Dendritic cell treated with granulocyte-macrophage colony-stimulating factor and Interleukin-4, amounts not matched to agents 40 ng/mL and 50 ng/mL, for 4 days (primary cell): Measurements from ENCODE around the gene UNC5C.

ENCODE experiments used
- H3K27ac Mint-ChIP-seq: one replicate; pipeline ENCODE4 v1.8.0; 2022; ENCODE audit warnings: mild to moderate bottlenecking, mixed read lengths
- H3K27me3 Mint-ChIP-seq: one replicate; pipeline ENCODE4 v1.8.0; 2022; ENCODE audit warnings: mild to moderate bottlenecking, mixed read lengths
- H3K36me3 Mint-ChIP-seq: one replicate; pipeline ENCODE4 v1.8.0; 2022; ENCODE audit warnings: low read depth, mixed read lengths
- H3K4me1 Mint-ChIP-seq: one replicate; pipeline ENCODE4 v1.8.0; 2022; ENCODE audit warnings: low read depth, mixed read lengths
- H3K4me3 Mint-ChIP-seq: one replicate; pipeline ENCODE4 v1.8.0; 2022; ENCODE audit warnings: mild to moderate bottlenecking, moderate library complexity, mixed read lengths
- H3K9me3 Mint-ChIP-seq: one replicate; pipeline ENCODE4 v1.8.0; 2022; ENCODE audit warnings: mixed read lengths
- intact Hi-C: fragments of 100-400 bp; cut with micrococcal nuclease; formaldehyde crosslinking; loops from one replicate; pipeline ENCODE4 v1.15.0; 2022

UNC5C gene

DNA sequence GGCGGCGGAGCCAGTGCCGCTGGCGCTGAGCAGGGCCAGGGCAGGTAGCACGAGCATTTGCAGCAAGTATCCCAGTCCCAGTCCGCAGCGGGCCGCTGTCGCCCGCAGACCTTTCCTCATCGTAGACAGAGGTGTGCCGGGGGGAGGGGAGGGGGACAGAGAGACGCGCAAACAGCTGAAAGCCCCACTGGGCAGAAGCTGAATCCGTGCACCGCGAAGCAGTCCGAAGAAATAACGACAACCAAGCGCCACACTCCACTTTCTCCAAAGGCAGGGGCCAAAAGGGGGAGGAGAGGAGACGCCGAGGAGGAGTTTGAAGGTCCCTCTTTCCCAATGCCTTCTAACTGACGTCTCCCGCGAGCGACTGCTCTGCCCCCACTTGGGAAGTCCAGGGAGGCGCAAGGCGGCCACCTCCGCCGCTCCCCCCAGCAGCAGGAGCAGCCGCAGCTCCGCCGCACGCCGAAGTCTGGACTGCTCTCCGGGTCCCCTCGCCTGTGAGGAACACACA, at the start of gene UNC5C:
TSS of gene UNC5C (minus strand) at position 236 of the 508 bp plus-strand sequence.
- Mint-ChIP-seq H3K4me1 (peaks cover 29% of the 10 kb centered on the region), H3K4me3 (peak within 1 kb of the TSS; percentile 70), H3K9me3 (no peaks in the 10 kb centered on the region), H3K36me3 (no peaks in the 10 kb centered on the region), H3K27me3 (peaks cover 52% of the 10 kb centered on the region), H3K27ac (no peak within 1 kb of the TSS)
- intact Hi-C loops, result no loop called here

DNA sequence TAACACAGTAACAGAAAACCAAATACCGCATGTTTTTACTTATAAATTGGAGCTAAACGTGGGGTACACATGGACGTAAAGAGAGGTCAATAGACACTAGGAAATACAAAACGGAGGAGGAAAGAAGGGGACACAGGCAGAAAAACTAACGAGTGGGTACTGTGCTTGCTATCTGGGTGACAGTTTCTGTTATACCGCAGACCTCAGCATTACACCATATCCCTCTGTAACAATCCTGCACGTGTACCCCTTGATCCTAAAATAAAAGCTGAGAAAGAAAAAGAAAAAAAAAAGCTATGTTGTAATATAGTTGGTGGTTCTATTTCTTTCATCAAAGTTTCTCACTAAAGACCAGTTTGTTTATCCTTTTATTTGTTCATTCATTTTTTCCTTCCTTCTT, 47.9 kb upstream of the UNC5C start:
- H3K36me3 Mint-ChIP-seq, result no peaks in the 10 kb centered on the region
- H3K27ac Mint-ChIP-seq, result no peak overlapping the region
- H3K4me3 Mint-ChIP-seq, result no peak overlapping the region
- H3K9me3 Mint-ChIP-seq, result no peaks in the 10 kb centered on the region
- intact Hi-C loops, result no loop called here
- H3K4me1 Mint-ChIP-seq, result peaks cover 8% of the 10 kb centered on the region
- H3K27me3 Mint-ChIP-seq, result no peaks in the 10 kb centered on the region

DNA sequence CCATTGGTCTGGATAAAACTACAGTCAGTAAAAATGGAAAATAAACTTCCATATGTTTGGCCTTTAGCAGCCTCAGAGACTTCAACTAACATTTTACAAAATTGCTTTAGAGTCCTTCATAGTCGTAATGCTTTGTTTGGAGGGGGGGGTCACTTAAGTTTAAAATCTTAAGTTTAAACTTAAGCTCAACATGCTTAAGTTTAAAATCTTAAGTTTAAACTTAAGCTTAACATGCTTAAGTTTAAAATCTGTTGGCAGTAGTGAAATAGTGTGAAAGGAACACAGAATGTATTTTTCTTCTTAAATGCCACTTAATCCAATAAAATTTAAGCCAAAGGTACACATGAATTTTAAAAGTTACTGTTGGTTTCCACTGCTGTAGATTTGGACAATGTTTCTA, 45.9 kb upstream of the UNC5C start:
- Mint-ChIP-seq H3K27ac (no peak overlapping the region), H3K27me3 (no peaks in the 10 kb centered on the region), H3K36me3 (no peaks in the 10 kb centered on the region), H3K4me1 (no peaks in the 10 kb centered on the region), H3K9me3 (no peaks in the 10 kb centered on the region), H3K4me3 (no peak overlapping the region)
- intact Hi-C loops, result no loop called here

DNA sequence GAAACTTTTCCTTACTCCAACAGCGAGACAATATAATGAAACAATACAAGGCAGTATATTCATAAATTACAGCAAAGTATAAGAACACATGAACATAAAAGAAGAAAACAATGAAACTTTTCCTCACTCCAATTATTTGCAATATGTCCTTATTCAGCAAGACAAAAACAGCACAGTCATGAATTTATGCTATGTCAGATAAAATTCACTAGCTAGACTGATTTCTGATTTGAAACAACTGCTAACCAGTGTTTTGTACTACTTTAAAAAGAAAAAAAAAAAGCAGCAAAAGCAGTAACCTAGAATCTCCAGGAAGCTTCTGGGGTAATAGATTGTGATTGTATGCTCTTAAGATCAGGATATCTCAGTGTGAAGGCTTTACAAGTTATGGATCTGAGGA, 45.2 kb upstream of the UNC5C start:
- Mint-ChIP-seq H3K9me3 (no peaks in the 10 kb centered on the region), H3K4me3 (no peak overlapping the region), H3K27ac (no peak overlapping the region), H3K36me3 (no peaks in the 10 kb centered on the region), H3K27me3 (no peaks in the 10 kb centered on the region), H3K4me1 (no peaks in the 10 kb centered on the region)
- intact Hi-C loops, result no loop called here

DNA sequence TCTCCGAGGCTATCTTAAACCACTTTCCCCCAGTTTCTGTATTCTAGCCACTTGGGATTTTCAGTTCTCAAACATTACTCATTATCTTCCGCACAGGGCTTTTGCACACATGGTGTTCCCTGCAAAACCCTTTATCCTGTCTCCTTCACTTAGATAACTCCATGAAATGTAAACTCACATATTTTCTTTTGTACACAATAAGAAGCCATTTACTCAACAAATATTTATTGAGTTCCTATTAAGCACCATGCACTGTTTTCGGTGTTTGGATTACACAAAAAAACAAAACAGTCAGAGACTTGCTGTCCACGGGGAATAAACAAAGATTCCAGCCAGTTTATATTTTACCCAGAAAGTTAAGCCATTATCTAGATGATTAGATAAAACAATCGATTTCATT, 42.5 kb upstream of the UNC5C start:
- Mint-ChIP-seq H3K27ac (no peak overlapping the region), H3K36me3 (no peaks in the 10 kb centered on the region), H3K27me3 (no peaks in the 10 kb centered on the region), H3K4me3 (no peak overlapping the region), H3K4me1 (no peaks in the 10 kb centered on the region), H3K9me3 (no peaks in the 10 kb centered on the region)
- intact Hi-C loops, result no loop called here

DNA sequence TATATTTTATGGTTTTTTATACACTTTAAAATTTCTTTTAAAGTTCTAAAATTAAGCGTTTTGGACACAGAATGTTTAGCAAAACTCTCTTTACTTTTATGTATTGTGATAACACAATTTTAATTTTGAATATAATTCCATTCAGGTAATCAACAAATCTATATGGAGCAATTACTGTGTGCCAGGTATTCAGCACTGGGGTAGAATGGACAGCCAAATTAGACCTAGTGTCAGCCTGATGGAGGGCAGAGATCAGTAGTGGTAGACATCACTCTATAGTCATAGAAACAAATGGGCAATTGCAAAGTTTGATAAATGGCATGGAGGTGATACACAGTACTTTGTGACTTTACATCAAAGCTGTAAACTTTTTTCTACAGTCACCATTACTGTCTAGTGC, 41.8 kb upstream of the UNC5C start:
- Mint-ChIP-seq H3K36me3 (no peaks in the 10 kb centered on the region), H3K9me3 (no peaks in the 10 kb centered on the region), H3K27me3 (no peaks in the 10 kb centered on the region), H3K4me3 (no peak overlapping the region), H3K4me1 (no peaks in the 10 kb centered on the region), H3K27ac (no peak overlapping the region)
- intact Hi-C loops, result no loop called here

DNA sequence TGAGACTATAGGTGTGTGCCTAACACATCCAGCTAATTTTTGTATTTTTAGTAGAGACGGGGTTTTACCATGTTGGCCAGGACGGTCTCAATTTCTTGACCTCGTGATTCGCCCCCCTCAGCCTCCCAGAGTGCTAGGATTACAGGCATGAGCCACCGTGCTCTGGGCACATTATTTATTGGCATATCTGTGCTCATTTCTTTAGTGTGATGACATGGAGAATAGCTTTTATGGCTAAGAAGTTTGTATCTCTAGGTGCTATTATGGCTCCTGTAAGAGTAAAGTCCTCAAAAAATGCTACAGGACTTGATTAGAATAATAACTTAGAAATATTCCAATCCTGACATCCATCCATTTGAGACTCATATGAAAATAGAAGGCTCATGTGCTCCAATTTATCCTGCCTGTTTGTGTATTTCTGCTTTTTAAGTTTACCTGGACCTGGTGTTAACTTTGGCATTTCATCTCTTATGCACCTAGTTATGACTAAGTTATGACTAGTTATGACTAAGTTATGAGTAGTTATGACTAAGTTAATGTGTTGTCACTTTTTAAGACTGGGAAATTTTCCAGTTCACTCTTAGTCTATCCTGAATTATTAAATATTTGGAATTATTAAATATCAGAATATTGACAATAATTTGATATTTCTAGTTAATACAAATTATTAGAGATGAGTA, 36.4 kb upstream of the UNC5C start:
- Mint-ChIP-seq H3K4me3 (no peak overlapping the region), H3K9me3 (peaks cover 14% of the 10 kb centered on the region), H3K4me1 (no peaks in the 10 kb centered on the region), H3K27ac (no peak overlapping the region), H3K36me3 (no peaks in the 10 kb centered on the region), H3K27me3 (no peaks in the 10 kb centered on the region)
- intact Hi-C loops, result no loop called here

DNA sequence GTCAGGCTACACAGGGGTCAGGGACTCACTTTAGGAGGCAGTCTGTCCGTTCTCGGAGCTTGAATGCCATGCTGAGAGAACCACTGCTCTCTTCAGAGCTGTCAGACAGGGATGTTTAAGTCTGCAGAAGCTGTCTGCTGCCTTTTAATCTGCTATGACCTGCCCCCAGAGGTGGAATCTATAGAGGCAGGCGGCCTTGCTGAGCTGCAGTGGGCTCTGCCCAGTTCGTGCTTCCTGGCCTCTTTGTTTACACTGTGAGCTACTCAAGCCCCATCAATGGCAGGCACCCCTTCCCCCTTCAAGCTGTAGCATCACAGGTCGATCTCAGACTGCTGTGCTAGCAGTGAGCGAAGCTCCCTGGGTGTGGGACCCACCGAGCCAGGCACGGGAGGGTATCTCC, 31.5 kb upstream of the UNC5C start:
- intact Hi-C loops, result no loop called here
- H3K4me3 Mint-ChIP-seq, result no peak overlapping the region
- peaks cover 60% of the 10 kb centered on the region for H3K9me3 Mint-ChIP-seq
- H3K27ac Mint-ChIP-seq, result no peak overlapping the region
- H3K27me3 Mint-ChIP-seq, result no peaks in the 10 kb centered on the region
- no peaks in the 10 kb centered on the region for H3K4me1 Mint-ChIP-seq
- no peaks in the 10 kb centered on the region for H3K36me3 Mint-ChIP-seq

DNA sequence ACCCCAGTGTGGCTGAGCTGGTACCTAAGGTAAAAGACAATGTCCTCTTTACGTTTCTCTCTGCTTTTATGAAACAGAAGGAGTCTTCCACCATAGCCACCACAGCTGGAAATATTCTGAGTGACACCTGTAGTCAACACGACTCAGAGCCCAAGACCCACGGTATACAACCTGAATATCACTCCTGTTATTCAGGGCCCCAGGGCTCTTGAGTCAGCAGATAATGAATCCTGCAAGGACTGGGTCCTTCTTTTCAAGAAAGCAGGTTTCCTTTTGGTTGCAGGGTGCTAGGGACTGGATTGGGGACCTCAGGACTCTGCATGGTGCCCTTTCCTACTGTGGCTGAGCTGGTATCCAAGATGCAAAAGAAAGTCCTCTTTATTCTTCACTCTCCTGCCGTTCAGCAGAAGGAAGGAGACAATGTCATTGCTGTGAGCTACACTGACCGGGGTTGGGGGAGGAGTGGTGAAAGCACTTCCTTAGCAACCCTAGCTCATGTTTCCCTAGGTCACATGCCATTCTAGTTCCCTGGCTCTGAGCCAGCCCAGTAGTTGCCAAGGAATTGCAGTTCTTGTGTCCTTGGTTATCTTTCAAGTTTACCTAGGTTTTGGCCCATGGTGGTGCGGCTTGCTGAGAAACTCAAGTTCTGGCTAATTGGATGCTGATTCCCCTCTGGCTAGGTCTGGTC, 23.7 kb upstream of the UNC5C start:
- Mint-ChIP-seq H3K27ac (no peak overlapping the region), H3K36me3 (no peaks in the 10 kb centered on the region), H3K4me3 (no peak overlapping the region), H3K27me3 (no peaks in the 10 kb centered on the region), H3K9me3 (peaks cover 19% of the 10 kb centered on the region), H3K4me1 (peaks cover 7% of the 10 kb centered on the region)
- intact Hi-C loops, result no loop called here

DNA sequence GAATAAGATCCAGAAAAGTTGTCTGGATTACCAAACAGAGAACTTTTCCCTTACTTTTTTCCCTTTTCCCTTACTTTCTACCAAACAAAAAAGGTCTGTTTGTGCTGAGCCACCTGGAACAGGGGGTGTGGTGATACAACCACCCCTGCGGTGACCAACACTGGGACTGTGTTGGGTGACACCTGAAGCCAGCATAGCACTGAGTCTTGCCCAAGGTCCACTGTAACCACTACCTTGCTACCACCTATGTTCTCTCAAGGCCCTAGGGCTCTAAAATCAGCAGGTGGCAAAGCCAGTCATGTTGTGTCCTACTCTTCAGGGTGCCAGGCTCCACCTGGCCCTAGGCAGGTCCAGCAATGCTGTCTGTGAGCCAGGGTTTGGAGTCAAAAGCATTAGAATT, 22.8 kb upstream of the UNC5C start:
- H3K27ac Mint-ChIP-seq, result no peak overlapping the region
- intact Hi-C loops, result no loop called here
- H3K9me3 Mint-ChIP-seq, result peaks cover 10% of the 10 kb centered on the region
- H3K4me1 Mint-ChIP-seq, result peaks cover 7% of the 10 kb centered on the region
- no peaks in the 10 kb centered on the region for H3K27me3 Mint-ChIP-seq
- H3K4me3 Mint-ChIP-seq, result no peak overlapping the region
- no peaks in the 10 kb centered on the region for H3K36me3 Mint-ChIP-seq

DNA sequence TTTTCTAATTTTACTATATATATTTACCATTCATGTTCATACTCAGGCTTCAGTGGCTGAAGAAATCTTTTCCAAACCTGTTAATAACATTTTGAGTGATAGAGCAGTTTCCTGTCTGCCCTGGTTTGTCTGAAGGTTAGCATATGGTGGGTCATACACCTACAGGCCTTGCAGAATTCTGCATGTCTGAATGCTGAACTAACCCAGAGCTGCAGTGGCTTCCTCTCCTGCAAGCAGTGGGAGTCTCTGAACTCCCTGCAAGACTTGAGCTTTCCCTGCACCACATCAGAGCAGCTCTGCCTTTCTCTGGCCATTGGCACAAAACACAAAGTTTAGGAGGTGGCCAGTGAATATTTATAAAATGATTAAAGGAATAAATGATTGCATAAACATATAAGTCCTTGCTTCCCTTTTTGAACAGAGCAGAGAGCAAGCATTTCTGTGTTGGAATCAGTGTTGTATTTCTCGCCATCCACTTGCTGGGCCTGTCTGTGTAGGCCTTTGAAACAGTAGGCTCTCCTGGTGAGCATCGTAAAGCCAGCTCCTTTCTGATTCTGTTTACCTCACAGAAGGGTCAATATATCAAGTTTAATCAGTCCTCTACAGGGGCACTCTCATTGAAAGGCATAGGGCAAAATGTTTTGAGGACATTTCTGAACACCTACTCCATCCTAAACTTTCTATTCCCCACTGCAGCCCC, 15.0 kb upstream of the UNC5C start:
- H3K36me3 Mint-ChIP-seq, result no peaks in the 10 kb centered on the region
- H3K4me3 Mint-ChIP-seq, result no peak overlapping the region
- no peaks in the 10 kb centered on the region for H3K9me3 Mint-ChIP-seq
- no peak overlapping the region for H3K27ac Mint-ChIP-seq
- H3K4me1 Mint-ChIP-seq, result no peaks in the 10 kb centered on the region
- no peaks in the 10 kb centered on the region for H3K27me3 Mint-ChIP-seq
- intact Hi-C loops, result no loop called here

DNA sequence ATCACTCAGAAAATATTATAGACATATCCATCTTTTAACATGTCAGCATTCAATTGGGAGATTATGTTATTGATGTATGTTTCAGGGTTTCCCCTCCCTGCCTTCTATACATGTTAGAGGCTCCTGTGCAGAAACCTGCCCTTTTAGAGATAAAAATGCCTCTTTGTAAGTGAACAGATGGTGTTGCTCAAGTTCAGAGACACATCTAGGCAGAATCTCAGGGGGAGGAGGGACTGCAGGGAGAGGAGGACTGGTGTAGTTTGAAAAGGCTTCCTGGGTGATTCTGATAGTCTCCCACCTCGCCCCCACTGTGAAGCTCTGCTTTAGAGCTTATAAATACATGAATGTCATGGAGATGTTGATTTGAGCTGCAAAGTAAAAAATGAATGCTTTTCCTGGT, 12.0 kb upstream of the UNC5C start:
- H3K9me3 Mint-ChIP-seq, result no peaks in the 10 kb centered on the region
- no peak overlapping the region for H3K4me3 Mint-ChIP-seq
- H3K36me3 Mint-ChIP-seq, result no peaks in the 10 kb centered on the region
- no peak overlapping the region for H3K27ac Mint-ChIP-seq
- H3K4me1 Mint-ChIP-seq, result no peaks in the 10 kb centered on the region
- no peaks in the 10 kb centered on the region for H3K27me3 Mint-ChIP-seq
- intact Hi-C loops, result no loop called here

DNA sequence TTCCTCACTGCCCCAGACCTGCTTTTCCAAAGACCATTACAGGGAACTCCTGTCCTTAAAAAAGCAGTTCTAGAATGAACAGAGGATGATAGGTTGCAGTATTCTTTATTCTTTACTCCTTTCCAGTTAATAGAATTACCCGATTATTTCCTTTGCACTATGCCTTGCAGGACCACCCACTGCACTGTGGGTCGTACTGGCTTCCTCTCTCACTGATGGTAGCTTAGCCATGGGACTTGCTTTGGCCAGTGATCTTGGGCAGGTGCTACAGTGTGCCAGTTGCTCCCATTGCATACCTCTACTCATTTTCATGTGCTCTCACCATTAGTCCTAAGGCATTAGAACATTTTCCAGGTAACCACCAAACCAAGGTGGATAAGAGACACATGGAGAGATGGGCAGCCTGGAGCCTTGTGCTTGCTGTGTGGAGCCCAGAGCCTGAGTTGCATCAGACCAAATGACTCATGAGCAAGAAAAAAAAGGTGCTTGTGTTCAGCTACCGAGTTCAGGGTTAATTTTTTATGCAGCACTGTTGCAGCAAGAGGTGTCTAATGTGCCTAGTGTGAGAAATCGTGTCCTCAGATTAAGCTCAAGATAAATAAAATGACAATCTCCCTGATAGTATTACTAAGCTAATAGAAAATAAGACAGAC, 7.6 kb upstream of the UNC5C start:
- peaks cover 2% of the 10 kb centered on the region for H3K27me3 Mint-ChIP-seq
- no peaks in the 10 kb centered on the region for H3K4me1 Mint-ChIP-seq
- H3K27ac Mint-ChIP-seq, result no peak overlapping the region
- H3K36me3 Mint-ChIP-seq, result no peaks in the 10 kb centered on the region
- no peaks in the 10 kb centered on the region for H3K9me3 Mint-ChIP-seq
- intact Hi-C loops, result no loop called here
- no peak overlapping the region for H3K4me3 Mint-ChIP-seq

DNA sequence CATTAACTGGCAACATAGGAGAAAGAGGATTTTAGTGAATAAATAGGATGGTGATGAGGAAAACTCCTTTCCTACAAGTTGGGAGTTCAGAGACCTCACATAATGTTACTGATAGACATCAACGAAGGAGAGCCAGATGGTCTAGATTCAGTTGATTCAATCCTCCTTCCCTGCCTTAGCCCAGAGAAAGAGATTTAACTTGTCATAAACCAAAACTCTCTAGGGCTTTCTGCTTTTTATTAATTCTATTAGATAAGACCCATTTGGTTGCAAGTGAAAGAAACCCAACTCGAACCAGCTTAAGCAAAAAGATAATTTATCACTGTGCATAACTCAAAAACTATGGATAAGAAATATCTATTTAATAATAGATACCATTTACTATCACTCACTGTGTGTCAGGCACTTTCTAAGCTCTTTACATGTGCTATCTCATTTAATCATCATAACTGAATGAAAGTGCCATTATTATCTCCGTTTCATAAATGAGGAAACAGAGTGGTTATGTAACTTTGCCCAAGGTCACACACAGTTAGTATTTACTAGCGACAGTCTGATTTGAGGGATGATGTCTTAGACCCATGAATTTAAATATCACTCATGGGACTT, 4.3 kb upstream of the UNC5C start:
- intact Hi-C loops, result no loop called here
- Mint-ChIP-seq H3K9me3 (no peaks in the 10 kb centered on the region), H3K4me3 (no peak overlapping the region), H3K27ac (no peak overlapping the region), H3K4me1 (peaks cover 22% of the 10 kb centered on the region), H3K27me3 (peaks cover 29% of the 10 kb centered on the region), H3K36me3 (no peaks in the 10 kb centered on the region)
